HFFc6 (cell line): Measurements from ENCODE around the gene CREB3L2. TPM values are rescaled to one million over a fixed set of nuclear protein-coding genes. Genes with fewer than 3 reads are reported as not detected.

Source experiments
- DNase-seq: peaks from one replicate; pipeline ENCODE4 v3.0.0-alpha.2; 2018
- H3K27ac Mint-ChIP-seq: 2 replicates; pipeline ENCODE4 v1.8.0; 2020; ENCODE audit warnings: mild to moderate bottlenecking, mixed read lengths
- H3K27me3 Mint-ChIP-seq: 2 replicates; pipeline ENCODE4 v1.8.0; 2021; ENCODE audit warnings: mild to moderate bottlenecking, moderate library complexity, mixed read lengths; ENCODE audit not compliant: insufficient read depth
- H3K36me3 Mint-ChIP-seq: 2 replicates; pipeline ENCODE4 v1.8.0; 2021; ENCODE audit warnings: low read depth, mixed read lengths
- H3K4me1 Mint-ChIP-seq: 2 replicates; pipeline ENCODE4 v1.8.0; 2020; ENCODE audit warnings: low read depth, mixed read lengths
- H3K4me3 Mint-ChIP-seq: 2 replicates; pipeline ENCODE4 v1.8.0; 2020; ENCODE audit warnings: mild to moderate bottlenecking, moderate library complexity, mixed read lengths
- H3K9me3 Mint-ChIP-seq: 2 replicates; pipeline ENCODE4 v1.8.0; 2020; ENCODE audit warnings: mild to moderate bottlenecking, mixed read lengths
- total RNA-seq, 6 experiments: library from RNA; stranded (reverse); fragmentation: NEBNext Ultra II Directional; extraction: Animal tissue kit (Norgen Biotek cat#: 25700); gene quantifications; 2 replicates in 1 of 6; 3 replicates in 5 of 6; pipeline ENCODE4 v1.2.3, GENCODE V29; 2021
- TF ChIP-seq, protein P1 (sequence below): fragments of 200-600 bp; sonication (generic); IDR thresholded peaks from 2 replicates; pipeline ENCODE4 v1.5.0; 2021; ENCODE audit warnings: antibody characterized with exemption, mild to moderate bottlenecking

Gene CREB3L2
- total RNA-seq, 6 experiments from 2014 or later = 112 to 139 (median 123) TPM

DNA sequence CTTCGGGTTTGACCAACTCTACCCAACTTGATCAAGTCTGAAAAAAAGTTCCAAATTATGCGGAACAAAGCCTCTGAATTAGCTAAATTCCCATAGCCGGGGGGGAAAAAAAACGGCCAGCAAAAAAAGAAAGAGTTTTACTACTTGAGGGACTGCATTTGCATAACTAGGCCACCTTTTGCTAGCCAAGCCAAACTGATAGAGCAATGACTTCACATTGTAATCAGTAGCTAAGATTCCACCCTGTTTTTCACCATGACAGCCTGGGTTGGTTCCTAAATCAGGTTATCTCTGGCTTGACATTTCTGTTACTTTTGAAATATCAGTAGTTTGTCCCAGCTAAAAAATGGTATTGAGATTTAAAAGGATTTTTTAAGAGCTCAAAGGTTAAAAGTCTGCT, 31.4 kb upstream of the CREB3L2 start:
- Mint-ChIP-seq H3K9me3 (peaks cover 14% of the 10 kb centered on the region), H3K4me1 (peaks cover 10% of the 10 kb centered on the region; the same call in 1 of the 2 replicates), H3K4me3 (no peak overlapping the region), H3K27me3 (no peaks in the 10 kb centered on the region; the same call in 1 of the 2 replicates), H3K27ac (no peak overlapping the region), H3K36me3 (peaks cover 12% of the 10 kb centered on the region; the same call in 1 of the 2 replicates)
- TF ChIP-seq, protein P1, sequence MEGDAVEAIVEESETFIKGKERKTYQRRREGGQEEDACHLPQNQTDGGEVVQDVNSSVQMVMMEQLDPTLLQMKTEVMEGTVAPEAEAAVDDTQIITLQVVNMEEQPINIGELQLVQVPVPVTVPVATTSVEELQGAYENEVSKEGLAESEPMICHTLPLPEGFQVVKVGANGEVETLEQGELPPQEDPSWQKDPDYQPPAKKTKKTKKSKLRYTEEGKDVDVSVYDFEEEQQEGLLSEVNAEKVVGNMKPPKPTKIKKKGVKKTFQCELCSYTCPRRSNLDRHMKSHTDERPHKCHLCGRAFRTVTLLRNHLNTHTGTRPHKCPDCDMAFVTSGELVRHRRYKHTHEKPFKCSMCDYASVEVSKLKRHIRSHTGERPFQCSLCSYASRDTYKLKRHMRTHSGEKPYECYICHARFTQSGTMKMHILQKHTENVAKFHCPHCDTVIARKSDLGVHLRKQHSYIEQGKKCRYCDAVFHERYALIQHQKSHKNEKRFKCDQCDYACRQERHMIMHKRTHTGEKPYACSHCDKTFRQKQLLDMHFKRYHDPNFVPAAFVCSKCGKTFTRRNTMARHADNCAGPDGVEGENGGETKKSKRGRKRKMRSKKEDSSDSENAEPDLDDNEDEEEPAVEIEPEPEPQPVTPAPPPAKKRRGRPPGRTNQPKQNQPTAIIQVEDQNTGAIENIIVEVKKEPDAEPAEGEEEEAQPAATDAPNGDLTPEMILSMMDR = no peak
- DNase-seq = no peak

DNA sequence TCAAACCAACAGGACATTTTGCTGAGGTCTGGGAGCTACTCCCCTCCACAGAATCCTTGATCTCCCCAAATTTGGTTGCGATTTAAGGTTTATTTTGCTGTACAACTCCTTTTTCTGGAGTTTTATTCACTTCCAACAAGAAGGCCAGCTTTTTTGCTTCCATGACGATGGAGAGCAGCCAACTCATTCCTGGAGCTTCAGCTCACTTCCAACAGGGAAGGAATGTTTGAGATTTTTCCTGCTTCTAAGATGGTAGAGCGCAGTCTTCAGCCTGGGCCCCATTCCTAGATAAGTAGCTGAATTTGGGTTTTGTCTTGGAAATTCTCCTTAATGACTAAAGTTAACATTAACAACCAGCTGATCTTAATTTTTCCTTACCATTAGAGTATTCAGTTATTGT, 30.9 kb upstream of the CREB3L2 start:
- H3K4me1 Mint-ChIP-seq = peaks cover 10% of the 10 kb centered on the region; the same call in 1 of the 2 replicates
- TF ChIP-seq, protein P1 = no peak
- H3K36me3 Mint-ChIP-seq = peaks cover 12% of the 10 kb centered on the region; the same call in 1 of the 2 replicates
- no peak overlapping the region for H3K27ac Mint-ChIP-seq
- DNase-seq = no peak
- no peak overlapping the region for H3K4me3 Mint-ChIP-seq
- H3K27me3 Mint-ChIP-seq = no peaks in the 10 kb centered on the region; the same call in 1 of the 2 replicates
- peaks cover 14% of the 10 kb centered on the region for H3K9me3 Mint-ChIP-seq

DNA sequence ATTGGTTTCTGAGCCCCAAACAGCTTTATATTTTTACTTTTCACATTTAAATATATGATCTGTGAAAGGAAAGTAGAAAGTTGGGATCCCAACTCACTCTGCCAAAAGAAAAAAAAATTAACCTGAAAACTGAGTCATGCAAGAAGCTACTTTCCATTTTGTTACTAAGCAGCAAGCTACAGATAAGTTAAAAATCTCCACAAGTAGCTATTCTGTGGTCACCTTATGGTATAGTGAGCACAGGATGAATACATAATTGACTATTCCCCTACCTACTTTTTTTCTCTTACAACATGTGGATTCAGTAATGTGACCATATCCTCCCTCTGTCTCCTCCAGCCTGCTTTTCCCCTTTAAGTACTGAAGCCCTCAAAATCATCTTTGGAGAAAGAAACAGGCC, 30.3 kb upstream of the CREB3L2 start:
- Mint-ChIP-seq H3K9me3 (peaks cover 14% of the 10 kb centered on the region), H3K36me3 (peaks cover 12% of the 10 kb centered on the region; the same call in 1 of the 2 replicates), H3K4me1 (peaks cover 10% of the 10 kb centered on the region; the same call in 1 of the 2 replicates), H3K27me3 (no peaks in the 10 kb centered on the region; the same call in none of the 2 replicates), H3K27ac (no peak overlapping the region), H3K4me3 (no peak overlapping the region)
- DNase-seq = no peak
- TF ChIP-seq, protein P1 = no peak

- DNase-seq = no peak
- Mint-ChIP-seq H3K9me3 (peaks cover 7% of the 10 kb centered on the region), H3K27me3 (peaks cover 2% of the 10 kb centered on the region), H3K4me1 (peaks cover 10% of the 10 kb centered on the region; the same call in 1 of the 2 replicates), H3K27ac (no peak overlapping the region), H3K36me3 (0 out of 2 replicates have a peak, but pooled peaks cover 8% of the 10 kb centered on the region), H3K4me3 (no peak overlapping the region)
- TF ChIP-seq, protein P1 = no peak
Measured at GRCh38 chr7:138030679-138031351, 28.9 kb upstream of the CREB3L2 start.

DNA sequence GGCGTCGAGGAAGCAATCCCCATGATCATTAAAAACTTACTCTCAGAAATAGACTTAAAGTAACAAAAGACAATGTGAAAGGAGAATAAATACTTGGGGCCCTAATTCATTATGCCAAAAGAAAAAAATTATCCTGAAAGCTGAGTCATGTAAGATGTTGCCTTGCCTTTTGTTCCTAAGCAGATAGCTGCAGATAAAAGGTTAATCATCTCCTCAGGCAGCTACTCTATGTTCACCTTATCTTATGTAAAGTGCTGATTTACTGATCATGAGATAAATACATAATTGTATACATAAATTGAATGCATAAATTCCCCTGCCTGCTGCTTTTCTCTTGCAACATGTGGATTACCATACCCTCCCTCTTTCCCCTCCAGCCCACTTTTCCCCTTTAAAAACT, 28.1 kb upstream of the CREB3L2 start:
- no peak overlapping the region for H3K27ac Mint-ChIP-seq
- H3K27me3 Mint-ChIP-seq = peaks cover 2% of the 10 kb centered on the region
- H3K9me3 Mint-ChIP-seq = peaks cover 4% of the 10 kb centered on the region
- TF ChIP-seq, protein P1 = no peak
- H3K36me3 Mint-ChIP-seq = 0 out of 2 replicates have a peak, but pooled peaks cover 4% of the 10 kb centered on the region
- DNase-seq = no peak
- H3K4me1 Mint-ChIP-seq = peaks cover 10% of the 10 kb centered on the region; the same call in 1 of the 2 replicates
- H3K4me3 Mint-ChIP-seq = no peak overlapping the region
